Stimulated activated CD4-positive, alpha-beta T cell treated with anti-CD3 and anti-CD28 coated beads, Interleukin-1b, Interleukin-23, amount 100 ng/mL, for 48 hours (primary cell): ENCODE results near the gene CDH5.

Source experiments
- DNase-seq: peaks from one replicate; pipeline ENCODE4 v3.0.0-alpha.2; 2020

CDH5 gene

DNA sequence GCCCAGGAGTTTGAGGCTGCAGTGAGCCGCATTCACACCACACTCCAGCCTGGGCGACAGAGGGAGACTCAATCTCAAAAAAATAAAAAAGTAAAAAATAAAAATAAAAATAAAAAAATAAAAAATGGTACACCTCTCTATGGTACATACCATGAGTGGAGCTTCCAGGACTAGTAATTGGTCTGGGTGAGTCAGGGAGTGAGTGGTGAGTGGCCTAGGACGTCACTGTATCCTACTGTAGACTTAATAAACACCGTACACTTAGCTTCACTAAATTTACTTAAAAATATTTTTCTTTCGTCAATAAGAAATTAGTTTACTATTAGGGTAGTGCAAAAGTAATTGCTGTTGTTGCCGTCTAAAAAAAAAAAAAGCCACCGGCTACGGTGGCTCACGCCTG lies 9.0 kb downstream of the CDH5 start:
- no peak for DNase-seq

DNA sequence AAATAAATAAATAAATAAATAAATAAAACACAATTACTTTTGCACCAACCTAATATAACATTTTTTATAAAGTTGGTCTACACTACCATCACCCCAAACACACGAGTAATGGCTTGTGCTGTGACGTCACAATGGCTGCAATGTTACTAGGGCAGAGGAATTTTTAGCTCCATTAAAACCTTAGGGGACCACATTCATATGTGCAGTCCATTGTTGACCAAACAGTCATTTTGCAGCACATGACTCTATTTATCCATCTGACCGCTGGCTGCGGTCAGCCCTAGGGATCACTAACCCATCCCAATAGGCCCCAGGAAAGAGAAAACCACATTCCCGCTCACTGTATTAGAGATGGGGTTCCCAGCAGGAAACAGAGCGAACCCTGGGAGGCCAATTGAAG lies 9.6 kb downstream of the CDH5 start:
- no peak for DNase-seq

DNA sequence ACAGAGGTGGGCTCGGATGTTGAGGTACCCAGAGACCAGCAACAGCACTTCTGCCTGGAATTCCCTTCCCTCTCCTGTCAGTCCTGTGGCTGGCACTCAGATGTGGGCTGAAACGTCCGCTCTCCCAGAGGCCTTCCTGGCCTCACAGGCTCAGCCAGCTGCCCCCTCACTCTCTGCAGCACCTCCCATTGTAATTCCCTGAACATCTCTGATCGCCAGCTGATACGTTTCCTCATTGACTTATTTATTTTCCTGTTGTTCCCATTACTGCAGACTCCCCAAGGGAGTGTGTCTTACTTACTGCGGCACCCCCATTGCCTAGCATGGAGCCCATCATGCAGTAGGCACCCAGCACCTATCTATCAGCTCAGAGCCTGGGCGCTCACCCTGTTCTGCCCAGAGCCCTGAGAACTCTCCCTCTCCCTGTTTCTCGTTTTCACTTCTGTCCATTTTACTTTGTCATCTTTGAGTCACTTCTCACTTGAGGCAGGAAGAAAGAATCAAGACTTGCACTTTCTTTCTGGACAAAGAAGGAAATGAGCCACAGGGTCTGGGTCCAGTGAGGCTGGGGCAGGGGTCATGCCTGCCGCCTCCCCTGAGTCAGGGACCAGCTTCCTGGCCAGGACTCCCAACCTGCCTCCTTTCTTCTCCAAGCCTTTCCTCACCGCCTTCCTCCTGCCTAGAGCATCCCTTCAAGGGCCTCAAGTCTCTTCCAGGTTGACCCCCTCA lies 10.2 kb downstream of the CDH5 start:
- DNase-seq = no peak

GRCh38 chr16:66377324-66377723 lies 10.8 kb downstream of the CDH5 start:
- DNase-seq = no peak

DNA sequence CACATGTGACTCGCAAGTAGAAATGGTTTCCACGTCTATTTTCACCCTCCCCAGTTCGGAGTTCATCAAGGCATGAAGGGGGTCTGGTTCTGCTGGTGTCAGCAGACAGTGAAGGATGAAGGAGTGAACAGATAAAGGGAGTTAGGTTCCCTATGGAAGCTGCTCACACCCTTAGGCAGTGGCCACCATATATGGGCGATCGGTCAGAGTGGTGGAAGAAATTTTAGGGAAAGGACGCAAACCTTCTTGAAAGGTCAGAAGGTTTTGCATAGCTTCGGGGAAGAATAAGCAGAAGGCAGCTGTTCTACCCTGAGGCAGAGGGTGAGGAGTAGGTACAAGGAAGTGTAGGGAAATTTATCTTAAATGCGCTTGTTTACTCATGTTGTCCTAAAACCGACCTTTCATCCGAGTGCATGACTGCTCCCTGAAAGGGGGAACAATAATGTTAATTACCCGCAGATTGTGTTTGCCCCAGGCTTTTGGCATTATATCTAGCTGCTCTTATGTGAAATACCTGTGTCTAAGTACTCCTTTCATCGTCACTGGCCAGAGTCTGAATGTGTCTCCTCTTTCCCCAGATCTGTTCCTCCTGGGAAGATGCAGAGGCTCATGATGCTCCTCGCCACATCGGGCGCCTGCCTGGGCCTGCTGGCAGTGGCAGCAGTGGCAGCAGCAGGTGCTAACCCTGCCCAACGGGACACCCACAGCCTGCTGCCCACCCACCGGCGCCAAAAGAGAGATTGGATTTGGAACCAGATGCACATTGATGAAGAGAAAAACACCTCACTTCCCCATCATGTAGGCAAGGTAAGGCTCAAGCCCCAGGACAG lies 12.5 kb downstream of the CDH5 start:
- no peak for DNase-seq

DNA sequence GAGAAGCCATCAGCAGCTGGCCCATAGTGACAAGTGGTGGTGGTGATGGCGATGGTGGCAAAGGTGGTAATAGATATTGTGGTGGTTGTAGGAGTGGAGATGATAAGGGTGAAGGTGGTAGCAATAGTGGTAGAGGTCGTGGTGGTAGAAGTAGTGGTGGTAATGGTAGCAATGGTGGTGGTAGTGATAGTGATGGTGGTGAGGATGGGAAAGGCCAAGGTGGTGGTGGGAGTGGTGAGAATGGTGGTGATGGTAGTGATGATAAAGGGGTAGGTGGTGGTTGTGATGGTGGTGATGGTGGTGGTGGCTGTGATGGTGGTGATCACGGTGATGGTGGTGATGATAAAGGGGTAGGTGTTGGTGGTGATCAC lies 13.1 kb downstream of the CDH5 start:
- DNase-seq = no peak

DNA sequence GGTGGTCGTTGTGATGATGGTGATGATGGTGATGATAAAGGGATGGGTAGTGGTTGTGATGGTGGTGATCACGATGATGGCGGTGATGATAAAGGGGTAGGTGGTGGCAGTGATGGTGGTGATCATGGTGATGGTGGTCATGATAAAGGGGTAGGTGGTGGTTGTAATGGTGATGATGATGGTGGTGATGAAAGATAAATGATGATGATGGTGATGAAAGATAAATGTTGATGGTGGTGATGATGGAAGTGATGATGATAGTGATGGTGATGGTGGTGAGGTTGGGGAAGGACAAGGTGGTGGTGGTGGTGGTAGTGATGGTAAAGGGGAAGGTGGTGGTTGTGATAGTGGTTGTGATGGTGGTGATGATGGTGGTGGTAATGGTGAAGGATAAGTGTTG lies 13.9 kb downstream of the CDH5 start:
- DNase-seq = no peak

DNA sequence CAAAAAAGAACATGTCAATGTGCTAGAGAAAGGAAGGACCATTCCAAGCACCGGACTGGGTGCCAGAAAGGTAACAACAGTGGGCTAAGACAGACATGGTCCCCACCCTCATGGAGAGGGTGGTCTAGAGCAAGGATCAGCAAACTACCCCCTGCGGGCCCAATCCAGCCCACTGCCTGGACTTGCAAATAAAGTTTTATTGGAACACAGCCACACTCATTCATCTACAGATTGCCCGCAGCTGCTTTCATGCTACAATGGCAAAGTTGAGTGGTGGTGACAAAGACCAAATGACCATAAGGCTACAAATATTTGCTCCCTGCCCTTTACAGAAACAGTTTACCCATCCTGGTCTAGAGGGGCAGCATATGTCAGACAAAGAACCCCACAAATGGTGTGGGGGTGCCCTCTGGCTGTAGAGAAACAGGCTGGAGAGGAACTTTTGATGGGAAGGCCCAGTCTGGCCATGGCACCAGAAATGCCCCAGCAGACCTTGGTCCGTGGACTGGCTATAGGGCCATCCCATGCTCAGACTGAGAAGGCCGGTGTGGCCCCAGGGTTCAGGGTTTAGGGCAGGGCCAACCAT lies 15.2 kb downstream of the CDH5 start:
- no peak for DNase-seq

- no peak for DNase-seq
Observed at GRCh38 chr16:66382171-66382965, 15.9 kb downstream of the CDH5 start.

DNA sequence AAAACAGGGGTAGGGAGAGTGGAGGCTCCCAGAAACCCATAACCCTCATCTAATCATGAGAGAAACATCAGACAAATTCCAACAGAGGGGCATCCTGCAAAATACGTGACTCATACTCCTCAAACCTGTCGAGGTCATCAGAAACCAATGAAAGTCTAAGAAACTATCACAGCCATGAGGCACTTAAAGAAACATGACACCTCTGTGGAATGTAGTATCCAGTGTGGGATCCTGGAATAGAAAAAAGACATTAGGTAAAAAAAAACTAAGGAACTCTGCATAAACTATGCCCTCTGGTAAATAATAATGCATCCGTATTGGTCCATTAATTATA lies 16.4 kb downstream of the CDH5 start:
- no peak for DNase-seq

- DNase-seq = no peak
Observed at GRCh38 chr16:66383551-66383950, 17.1 kb downstream of the CDH5 start.

- DNase-seq = no peak
Observed at GRCh38 chr16:66385415-66385814, 18.9 kb downstream of the CDH5 start.

- no peak for DNase-seq
Observed at GRCh38 chr16:66386629-66387622, 20.4 kb downstream of the CDH5 start.

GRCh38 chr16:66387817-66388332 lies 21.4 kb downstream of the CDH5 start:
- no peak for DNase-seq

- DNase-seq = no peak
Observed at GRCh38 chr16:66388350-66389139, 22.1 kb downstream of the CDH5 start.

DNA sequence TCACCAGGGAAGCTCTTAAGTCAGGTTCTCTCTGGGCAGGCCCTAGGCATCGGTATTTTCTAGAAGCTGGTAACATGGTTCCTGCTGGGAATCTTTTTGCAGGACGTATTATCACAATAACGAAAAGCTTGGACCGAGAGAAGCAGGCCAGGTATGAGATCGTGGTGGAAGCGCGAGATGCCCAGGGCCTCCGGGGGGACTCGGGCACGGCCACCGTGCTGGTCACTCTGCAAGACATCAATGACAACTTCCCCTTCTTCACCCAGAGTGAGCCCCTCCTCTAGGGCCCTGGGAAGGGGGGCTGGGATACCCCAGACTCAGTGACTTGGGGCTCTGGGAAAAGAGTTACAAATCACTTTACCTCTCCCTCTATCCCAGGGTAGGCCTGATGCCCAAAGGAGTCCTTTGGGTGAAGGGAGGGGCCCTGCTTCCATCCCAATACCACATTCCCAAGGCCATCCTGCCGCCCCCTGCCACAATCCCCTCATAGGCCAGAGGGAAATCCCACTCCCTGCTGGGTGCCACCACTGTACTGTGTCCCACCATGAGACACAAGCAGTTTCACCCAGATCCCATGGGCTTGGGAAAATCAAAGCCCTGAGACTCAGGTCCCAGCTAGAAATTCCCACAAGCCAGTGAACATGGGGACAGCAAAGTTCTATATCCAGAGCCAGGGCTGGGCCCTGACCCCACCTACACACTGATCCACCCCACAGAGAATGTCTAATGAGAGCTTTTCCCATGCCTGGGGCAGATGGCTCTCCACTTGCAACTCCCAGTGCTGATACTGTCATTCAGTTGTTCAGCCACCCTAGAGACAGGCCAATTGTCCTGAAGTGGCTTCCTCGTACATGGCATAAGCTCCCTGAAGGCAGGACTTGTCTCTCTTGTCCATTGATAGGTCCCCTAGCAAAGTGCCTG lies 23.0 kb downstream of the CDH5 start:
- DNase-seq = no peak

DNA sequence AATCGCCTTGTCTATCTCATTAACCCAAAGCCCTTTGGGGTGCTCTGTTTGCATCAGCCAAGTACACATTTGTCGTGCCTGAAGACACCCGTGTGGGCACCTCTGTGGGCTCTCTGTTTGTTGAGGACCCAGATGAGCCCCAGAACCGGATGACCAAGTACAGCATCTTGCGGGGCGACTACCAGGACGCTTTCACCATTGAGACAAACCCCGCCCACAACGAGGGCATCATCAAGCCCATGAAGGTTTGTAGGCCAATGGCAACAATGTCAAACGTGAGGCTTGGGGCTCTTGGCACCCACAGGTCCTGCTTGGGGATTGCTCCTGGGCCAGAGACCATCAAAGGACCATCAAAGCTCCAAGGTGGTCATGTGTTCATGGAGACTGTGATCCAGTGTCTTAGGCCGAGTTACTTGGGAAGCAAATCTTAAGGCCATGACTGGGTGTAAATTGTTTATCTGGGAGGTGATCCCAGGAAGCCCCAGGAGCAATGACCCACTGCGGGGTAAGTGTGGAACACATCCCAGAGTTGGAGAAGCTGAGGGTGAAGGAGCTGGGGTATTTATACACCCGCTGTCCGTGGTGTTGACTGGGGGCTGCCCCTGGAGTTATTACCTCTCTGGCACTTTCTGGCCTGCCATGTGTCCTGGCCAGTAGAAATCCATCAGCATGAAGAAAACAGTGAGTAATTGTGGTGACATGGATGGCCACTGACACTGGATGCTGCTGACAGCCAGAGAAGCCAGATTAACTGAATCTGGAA lies 24.0 kb downstream of the CDH5 start:
- no peak for DNase-seq

GRCh38 chr16:66391726-66392670 lies 25.5 kb downstream of the CDH5 start:
- no peak for DNase-seq
